Adrenal gland (tissue), 12 donors: Measurements from ENCODE around the gene PLA2G4E. TPM values are rescaled to one million over a fixed set of nuclear protein-coding genes. Genes with fewer than 3 reads are reported as not detected.

Experiments used
- DNase-seq, 7 donors: peaks; one replicate each; pipeline ENCODE4 v3.0.0-alpha.2; 2019 to 2020
- H3K27ac ChIP-seq, 5 donors: fragments of 200-600 bp; sonication (generic) in 4 of 5; 1 replicate in 3 of 5; 2 replicates in 2 of 5; pipeline versions ENCODE4 v1.5.1 to v1.8.0; 2016 to 2020; ENCODE audit warnings: mild to moderate bottlenecking in 1 of 5
- H3K27me3 ChIP-seq: fragments of 200-600 bp; 2 replicates; pipeline ENCODE4 v1.8.0; 2021
- H3K36me3 ChIP-seq, 2 donors: fragments of 200-600 bp; replicated peaks in 1 of 2; 1 replicate in 1 of 2; 2 replicates in 1 of 2; pipeline versions ENCODE4 v1.5.1 to v1.8.0; 2018 to 2022
- H3K4me1 ChIP-seq, 2 donors: fragments of 200-600 bp; replicated peaks in 1 of 2; 1 replicate in 1 of 2; 2 replicates in 1 of 2; pipeline versions ENCODE4 v1.5.1 to v1.8.0; 2018 to 2021
- H3K4me3 ChIP-seq, 4 donors: fragments of 200-600 bp; sonication (generic) in 3 of 4; one replicate each; pipeline ENCODE4 v1.5.1; 2016 to 2018
- H3K9me3 ChIP-seq, 3 donors: fragments of 200-600 bp; sonication (generic) in 1 of 3; replicated peaks in 1 of 3; 1 replicate in 2 of 3; 2 replicates in 1 of 3; pipeline versions ENCODE4 v1.5.1 to v1.8.0; 2016 to 2021
- POLR2A ChIP-seq, 2 donors: fragments of 450-650 bp; IDR thresholded peaks; one replicate each; pipeline ENCODE4 v1.6.1; 2017; ENCODE audit warnings: antibody characterized with exemption in 2 of 2, mild to moderate bottlenecking in 2 of 2, moderate library complexity in 1 of 2
- WGBS, 4 donors: extraction: QIAGEN DNeasy Blood & Tissue Kit in 2 of 4; methylation state at CpG; one replicate each; pipeline versions ENCODE4 v1.1.5 to v1.1.7; 2013 to 2017; 5-methylcytosine and 5-hydroxymethylcytosine counted together
- intact Hi-C, 2 donors: fragments of 100-400 bp; cut with DNase I; formaldehyde crosslinking; loops; one replicate each; pipeline versions ENCODE4 v1.14.1 to v1.15.0; 2022 to 2023
- polyA plus RNA-seq, 3 donors: library from polyadenylated mRNA; stranded (reverse); fragments of 200-250 nt in 2 of 3; fragments of 350-450 nt in 1 of 3; fragmentation: Illumina TruSeq in 1 of 3; extraction: RNeasy Lipid Tissue Mini Kit (QIAGEN cat#74804) in 1 of 3; gene quantifications; one replicate each; pipeline ENCODE4 v1.2.3, GENCODE V29; 2013 to 2014
- total RNA-seq, 9 donors: library from RNA; depleted of rRNA in 4 of 9; stranded (reverse); fragments of >200 nt in 4 of 9; fragments of 120-200 nt in 1 of 9; fragmentation: NEBNext Ultra II Directional in 1 of 9; extraction: Animal tissue kit (Norgen Biotek cat#: 25700) in 1 of 9; gene quantifications; one replicate each; pipeline versions ENCODE4 v1.1.0 to v1.2.4, GENCODE V29; 2013 to 2023
- TF ChIP-seq, protein P1 (sequence below), 6 experiments: fragments of 450-650 bp in 4 of 6; fragments of 200-600 bp in 2 of 6; sonication (generic) in 1 of 6; IDR thresholded peaks; 1 replicate in 5 of 6; 2 replicates in 1 of 6; pipeline versions ENCODE4 v1.5.1 to v1.8.0; 2016 to 2021; ENCODE audit warnings: antibody characterized with exemption in 6 of 6, mild to moderate bottlenecking in 2 of 6, moderate library complexity in 1 of 6
- donor health status: healthy with polysubstance abuse.
- donor health status: Bipolar disorder and iron deficiency.
- donor health status: DM: yes; HTN: yes; CAD: no.
- donor health status: DM: no; HTN: no; CAD: no.
- donor health status: DM: no; HTN: no; CAD: no.
- donor health status: DM: yes; HTN: yes; CAD: no.

Gene PLA2G4E
- total and polyA plus RNA-seq, 12 donors = 0.03 to 1.1 (median 0.23) TPM; not detected in 8

DNA sequence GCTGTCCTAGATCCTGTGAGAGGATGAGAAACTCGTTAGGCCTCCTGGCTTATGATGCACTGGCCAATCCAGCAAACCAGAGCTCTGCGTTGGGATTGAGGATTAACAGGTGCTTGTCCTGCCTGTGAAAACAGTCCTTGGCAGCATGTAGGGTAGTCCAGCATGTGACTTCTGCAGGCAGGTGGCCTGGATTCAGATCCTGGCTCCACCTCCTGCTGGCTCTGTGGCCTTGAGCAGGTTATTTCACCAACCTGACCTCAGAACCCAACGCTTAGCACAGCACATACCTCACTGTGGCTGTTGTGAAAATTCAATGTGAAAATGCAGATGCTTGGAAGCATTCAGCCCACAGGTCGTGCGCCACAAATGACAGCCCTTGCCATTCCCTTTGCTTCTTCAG, 40.0 kb upstream of the PLA2G4E start:
- no peaks in the 10 kb centered on the region for H3K27me3 ChIP-seq
- peak in 2 of 7 donors; percentile 12 to 40 for DNase-seq
- no peak overlapping the region for H3K4me3 ChIP-seq
- no peak for TF ChIP-seq POLR2A (IDR thresholded peaks at IDR 0.05)
- TF ChIP-seq, protein P1, sequence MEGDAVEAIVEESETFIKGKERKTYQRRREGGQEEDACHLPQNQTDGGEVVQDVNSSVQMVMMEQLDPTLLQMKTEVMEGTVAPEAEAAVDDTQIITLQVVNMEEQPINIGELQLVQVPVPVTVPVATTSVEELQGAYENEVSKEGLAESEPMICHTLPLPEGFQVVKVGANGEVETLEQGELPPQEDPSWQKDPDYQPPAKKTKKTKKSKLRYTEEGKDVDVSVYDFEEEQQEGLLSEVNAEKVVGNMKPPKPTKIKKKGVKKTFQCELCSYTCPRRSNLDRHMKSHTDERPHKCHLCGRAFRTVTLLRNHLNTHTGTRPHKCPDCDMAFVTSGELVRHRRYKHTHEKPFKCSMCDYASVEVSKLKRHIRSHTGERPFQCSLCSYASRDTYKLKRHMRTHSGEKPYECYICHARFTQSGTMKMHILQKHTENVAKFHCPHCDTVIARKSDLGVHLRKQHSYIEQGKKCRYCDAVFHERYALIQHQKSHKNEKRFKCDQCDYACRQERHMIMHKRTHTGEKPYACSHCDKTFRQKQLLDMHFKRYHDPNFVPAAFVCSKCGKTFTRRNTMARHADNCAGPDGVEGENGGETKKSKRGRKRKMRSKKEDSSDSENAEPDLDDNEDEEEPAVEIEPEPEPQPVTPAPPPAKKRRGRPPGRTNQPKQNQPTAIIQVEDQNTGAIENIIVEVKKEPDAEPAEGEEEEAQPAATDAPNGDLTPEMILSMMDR (IDR thresholded peaks at IDR 0.05) = no peak
- no peaks in the 10 kb centered on the region for H3K9me3 ChIP-seq
- no peak overlapping the region for H3K27ac ChIP-seq
- intact Hi-C loops = loop anchor here (2.0 to 5.0 kb wide), 2 partner anchors 73 to 76 kb away; no protein-coding TSS in a partner anchor
- no peaks in the 10 kb centered on the region for H3K36me3 ChIP-seq
- H3K4me1 ChIP-seq = peaks cover 0 to 6% of the 10 kb centered on the region in 2 donors
- WGBS, 4 donors = 65 to 81% (median 73%) methylated on average over 2 to 5 of the region's 5 CpGs

DNA sequence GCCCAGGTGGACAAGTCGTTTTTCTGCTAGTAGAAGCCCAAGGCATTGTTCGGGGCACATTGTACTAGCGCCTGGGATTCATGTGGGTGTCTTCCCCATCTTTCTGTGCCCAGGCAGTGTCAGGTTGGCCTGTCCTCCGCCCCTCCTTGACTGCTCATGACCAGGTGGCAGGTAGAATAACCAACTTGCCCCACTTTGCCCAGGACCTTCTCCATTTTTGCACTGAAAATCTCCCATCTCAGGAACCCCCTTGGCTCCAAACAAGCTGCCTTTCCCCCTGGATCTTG, 39.6 kb upstream of the PLA2G4E start:
- no peak overlapping the region for H3K27ac ChIP-seq
- H3K36me3 ChIP-seq = no peaks in the 10 kb centered on the region
- WGBS, 4 donors = 68 to 86% (median 73%) methylated on average over 4 of the region's 4 CpGs
- no peaks in the 10 kb centered on the region for H3K27me3 ChIP-seq
- H3K9me3 ChIP-seq = no peaks in the 10 kb centered on the region
- H3K4me1 ChIP-seq = peaks cover 0 to 6% of the 10 kb centered on the region in 2 donors
- intact Hi-C loops = loop anchor here (2.0 to 5.0 kb wide), 2 partner anchors 73 to 76 kb away; no protein-coding TSS in a partner anchor
- no peak for TF ChIP-seq POLR2A (IDR thresholded peaks at IDR 0.05)
- TF ChIP-seq, protein P1 (IDR thresholded peaks at IDR 0.05) = no peak
- DNase-seq = peak in 1 of 7 donors; percentile 15
- H3K4me3 ChIP-seq = no peak overlapping the region

DNA sequence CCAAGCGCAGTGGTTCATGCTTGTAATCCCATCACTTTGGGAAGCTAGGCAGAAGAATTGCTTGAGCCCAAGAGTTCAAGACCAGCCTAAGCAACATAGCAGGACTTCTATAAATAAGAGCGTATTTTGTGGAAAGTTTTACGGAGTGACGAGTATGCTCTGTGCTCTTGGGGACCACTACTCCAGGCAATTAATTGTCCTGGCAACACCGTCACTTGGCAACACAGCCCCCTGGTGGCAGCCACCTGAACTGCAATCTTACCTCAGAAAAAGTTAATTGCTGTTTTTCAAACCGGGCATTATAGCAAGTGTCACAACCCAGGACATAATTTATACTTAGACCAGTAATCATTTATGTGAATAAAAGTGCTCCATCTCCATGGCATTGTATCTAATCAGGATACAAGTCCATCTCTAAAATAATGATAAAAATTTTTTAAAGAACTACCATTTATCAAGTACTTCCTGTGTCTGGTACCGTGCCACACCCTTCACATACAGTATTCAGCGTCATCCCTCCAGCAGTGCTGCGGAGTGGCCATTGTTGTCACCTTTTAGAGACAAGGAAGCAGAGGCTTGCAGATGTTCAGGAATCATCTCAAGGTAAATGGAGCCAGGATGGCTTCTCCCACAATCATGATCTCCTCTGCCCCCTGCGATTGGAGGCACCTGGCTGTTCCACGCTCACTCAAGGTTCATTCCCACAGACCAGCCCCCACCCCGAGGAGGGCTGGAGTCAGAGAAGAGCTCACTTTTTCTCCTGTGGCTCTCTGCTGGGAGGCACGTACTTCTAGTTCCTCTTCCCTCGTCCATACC, 39.0 kb upstream of the PLA2G4E start:
- Histone ChIP-seq H3K27ac (no peak overlapping the region), H3K27me3 (no peaks in the 10 kb centered on the region), H3K9me3 (no peaks in the 10 kb centered on the region), H3K4me3 (no peak overlapping the region), H3K4me1 (peaks cover 0 to 6% of the 10 kb centered on the region in 2 donors), H3K36me3 (no peaks in the 10 kb centered on the region)
- DNase-seq = peak in 6 of 7 donors; percentile 43 to 78 (median 61)
- 41 to 51% (median 45%) methylated on average over 14 of the region's 14 CpGs for WGBS, 4 donors
- no peak for TF ChIP-seq POLR2A (IDR thresholded peaks at IDR 0.05)
- TF ChIP-seq, protein P1 (IDR thresholded peaks at IDR 0.05) = peak; percentile 82 to 90 (median 84)
- intact Hi-C loops = loop anchor here (2.0 to 5.0 kb wide), 3 partner anchors 69 to 77 kb away; no protein-coding TSS in a partner anchor

DNA sequence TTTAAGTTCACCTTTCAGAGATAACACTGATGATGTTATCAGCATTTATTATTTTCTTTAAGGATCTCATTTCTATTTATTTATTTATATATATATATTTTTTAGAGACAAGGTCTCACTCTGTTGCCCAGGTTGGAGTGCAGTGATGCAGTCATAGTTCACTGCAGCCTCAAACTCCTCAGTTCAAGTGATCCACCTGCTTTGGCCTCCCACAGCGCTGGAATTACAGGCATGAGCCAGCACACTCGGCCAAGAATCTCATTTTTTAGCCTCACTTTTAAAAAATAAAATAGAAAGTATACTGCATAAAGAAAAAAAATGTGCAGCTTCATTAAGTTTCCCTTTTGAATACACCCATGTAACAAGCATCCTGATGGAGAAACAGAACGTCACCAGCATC, 37.9 kb upstream of the PLA2G4E start:
- peaks cover 0 to 6% of the 10 kb centered on the region in 2 donors for H3K4me1 ChIP-seq
- 53 to 66% (median 58%) methylated on average over 3 of the region's 3 CpGs for WGBS, 4 donors

More for the DNA sequence above, 37.9 kb upstream of the PLA2G4E start:
- Histone ChIP-seq H3K4me3 (no peak overlapping the region), H3K36me3 (no peaks in the 10 kb centered on the region), H3K27me3 (no peaks in the 10 kb centered on the region), H3K9me3 (no peaks in the 10 kb centered on the region), H3K27ac (no peak overlapping the region)
- peak in 1 of 7 donors; percentile 17 for DNase-seq
- intact Hi-C loops = loop anchor here in 1 of 2 donors (2.0 kb wide), 1 partner anchor 68 kb away; no protein-coding TSS in a partner anchor
- no peak for TF ChIP-seq POLR2A (IDR thresholded peaks at IDR 0.05)
- TF ChIP-seq, protein P1 (IDR thresholded peaks at IDR 0.05) = no peak
